HEK293T (cell line): Measurements from ENCODE around the gene PHOSPHO1.

Source experiments
- CTCF ChIA-PET: fragments of 350-600 bp; formaldehyde crosslinking; extraction: SDS; loops from one replicate; lab custom pipeline; 2021; ENCODE audit warnings: antibody characterized with exemption, inconsistent platforms; lab: Yijun Ruan, JAX
- POLR2A ChIA-PET: fragments of 350-600 bp; formaldehyde crosslinking; extraction: SDS; loops from one replicate; lab custom pipeline; 2020; ENCODE audit warnings: antibody characterized with exemption, inconsistent platforms; lab: Yijun Ruan, JAX
- DNase-seq: peaks from one replicate; pipeline ENCODE4 v3.0.0; 2012; ENCODE audit warnings: mixed read lengths; ENCODE audit errors: extremely low spot score
- ARNT ChIP-seq: fragments of 450-650 bp; IDR thresholded peaks from 2 replicates; pipeline ENCODE4 v1.6.1; 2017; ENCODE audit warnings: mild to moderate bottlenecking
- BHLHE40 ChIP-seq: fragments of 450-650 bp; IDR thresholded peaks from 2 replicates; pipeline ENCODE4 v1.6.1; 2016; ENCODE audit warnings: mild to moderate bottlenecking, moderate library complexity, borderline replicate concordance
- CTBP1 ChIP-seq: fragments of 450-650 bp; IDR thresholded peaks from 2 replicates; pipeline ENCODE4 v1.6.1; 2016; ENCODE audit warnings: borderline replicate concordance
- ELF4 ChIP-seq: fragments of 450-650 bp; IDR thresholded peaks from 2 replicates; pipeline ENCODE4 v1.6.1; 2017; ENCODE audit warnings: antibody characterized with exemption
- FOXA1 ChIP-seq: fragments of 450-650 bp; IDR thresholded peaks from 2 replicates; pipeline ENCODE4 v1.6.1; 2016; ENCODE audit warnings: mild to moderate bottlenecking
- FOXK2 ChIP-seq: fragments of 450-650 bp; IDR thresholded peaks from 2 replicates; pipeline ENCODE4 v1.6.1; 2016; ENCODE audit warnings: mild to moderate bottlenecking
- FOXM1 ChIP-seq: fragments of 450-650 bp; IDR thresholded peaks from 2 replicates; pipeline ENCODE4 v1.6.1; 2017; ENCODE audit warnings: mild to moderate bottlenecking, borderline replicate concordance
- HDGF ChIP-seq: fragments of 450-650 bp; IDR thresholded peaks from 2 replicates; pipeline ENCODE4 v1.6.1; 2017; ENCODE audit warnings: antibody characterized with exemption, borderline replicate concordance
- L3MBTL2 ChIP-seq: fragments of 450-650 bp; conservative IDR thresholded peaks from 2 replicates; pipeline ENCODE4 v1.6.1; 2016; ENCODE audit warnings: mild to moderate bottlenecking
- LEF1 ChIP-seq: fragments of 450-650 bp; IDR thresholded peaks from 2 replicates; pipeline ENCODE4 v1.6.1; 2017; ENCODE audit warnings: mild to moderate bottlenecking, borderline replicate concordance
- NFRKB ChIP-seq: fragments of 450-650 bp; IDR thresholded peaks from 2 replicates; pipeline ENCODE4 v1.6.1; 2016; ENCODE audit warnings: mild to moderate bottlenecking, moderate library complexity
- SP1 ChIP-seq: fragments of 450-650 bp; IDR thresholded peaks from 2 replicates; pipeline ENCODE4 v1.6.1; 2017
- SUZ12 ChIP-seq: fragments of 450-650 bp; IDR thresholded peaks from 2 replicates; pipeline ENCODE4 v1.6.1; 2016; ENCODE audit warnings: mild to moderate bottlenecking
- TARDBP ChIP-seq: fragments of 450-650 bp; IDR thresholded peaks from 2 replicates; pipeline ENCODE4 v1.6.1; 2016
- ZNF384 ChIP-seq: fragments of 450-650 bp; IDR thresholded peaks from 2 replicates; pipeline ENCODE4 v1.6.1; 2016
- TF ChIP-seq, protein P1 (sequence below): fragments of 450-650 bp; IDR thresholded peaks from 2 replicates; pipeline ENCODE4 v1.6.1; 2016

Gene PHOSPHO1

DNA sequence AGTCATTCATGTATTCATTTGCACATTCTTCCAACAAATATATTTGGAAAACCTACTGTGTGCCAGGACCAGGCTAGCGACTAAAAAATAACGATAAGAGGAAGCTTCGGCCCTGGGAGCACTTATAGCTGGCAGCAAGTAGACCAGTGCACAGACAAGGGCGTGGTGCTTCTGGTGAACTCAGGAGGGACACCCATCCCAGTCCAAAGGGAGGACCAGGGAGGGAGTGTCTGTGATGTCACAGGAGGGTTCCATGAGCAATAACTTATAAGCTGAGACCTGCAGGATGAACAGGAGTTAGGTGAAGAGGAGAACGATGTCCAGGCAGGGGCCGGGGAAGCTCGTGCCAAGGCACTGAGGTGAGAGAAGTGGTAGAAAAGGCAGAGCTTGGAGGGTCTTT, 17.4 kb upstream of the PHOSPHO1 start:
- no peak for DNase-seq
- ChIA-PET CTCF (interaction anchor here (0.7 kb wide), 1 partner anchor 192 kb away, joined by 5 read pairs; no protein-coding TSS in a partner anchor), POLR2A (interaction anchor here (2.3 kb wide), 1 partner anchor 13 kb away, joined by 6 read pairs; no protein-coding TSS in a partner anchor)
- TF ChIP-seq ARNT (no peak), FOXA1 (no peak), FOXM1 (no peak), LEF1 (no peak), ELF4 (no peak), HDGF (no peak), SP1 (no peak), CTBP1 (no peak), SUZ12 (no peak), TARDBP (no peak), BHLHE40 (no peak), NFRKB (no peak), L3MBTL2 (no peak), FOXK2 (no peak), ZNF384 (no peak)
- TF ChIP-seq, protein P1, sequence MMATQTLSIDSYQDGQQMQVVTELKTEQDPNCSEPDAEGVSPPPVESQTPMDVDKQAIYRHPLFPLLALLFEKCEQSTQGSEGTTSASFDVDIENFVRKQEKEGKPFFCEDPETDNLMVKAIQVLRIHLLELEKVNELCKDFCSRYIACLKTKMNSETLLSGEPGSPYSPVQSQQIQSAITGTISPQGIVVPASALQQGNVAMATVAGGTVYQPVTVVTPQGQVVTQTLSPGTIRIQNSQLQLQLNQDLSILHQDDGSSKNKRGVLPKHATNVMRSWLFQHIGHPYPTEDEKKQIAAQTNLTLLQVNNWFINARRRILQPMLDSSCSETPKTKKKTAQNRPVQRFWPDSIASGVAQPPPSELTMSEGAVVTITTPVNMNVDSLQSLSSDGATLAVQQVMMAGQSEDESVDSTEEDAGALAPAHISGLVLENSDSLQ: no peak

DNA sequence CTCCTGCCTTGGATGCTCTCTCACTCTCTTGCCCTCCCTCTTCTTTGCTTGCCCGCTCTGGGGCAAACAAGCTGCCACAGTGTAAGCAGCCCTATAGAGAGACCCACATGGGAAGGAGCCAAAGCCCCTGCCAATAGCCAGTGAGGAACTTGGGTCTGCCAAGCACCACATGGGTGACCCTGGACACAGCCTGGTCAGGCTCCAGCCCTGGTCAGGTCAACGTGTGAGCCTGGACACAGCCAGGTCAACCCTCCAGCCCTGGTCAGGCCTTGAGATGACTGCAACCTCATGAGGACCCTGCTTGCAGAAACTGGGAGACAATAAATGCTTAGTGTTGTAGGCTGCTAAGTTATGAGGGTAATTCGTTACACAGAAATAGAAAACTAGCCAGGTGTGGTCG, 14.3 kb upstream of the PHOSPHO1 start:
- POLR2A ChIA-PET: no interaction called here
- CTCF ChIA-PET: no interaction called here
- DNase-seq: no peak

DNA sequence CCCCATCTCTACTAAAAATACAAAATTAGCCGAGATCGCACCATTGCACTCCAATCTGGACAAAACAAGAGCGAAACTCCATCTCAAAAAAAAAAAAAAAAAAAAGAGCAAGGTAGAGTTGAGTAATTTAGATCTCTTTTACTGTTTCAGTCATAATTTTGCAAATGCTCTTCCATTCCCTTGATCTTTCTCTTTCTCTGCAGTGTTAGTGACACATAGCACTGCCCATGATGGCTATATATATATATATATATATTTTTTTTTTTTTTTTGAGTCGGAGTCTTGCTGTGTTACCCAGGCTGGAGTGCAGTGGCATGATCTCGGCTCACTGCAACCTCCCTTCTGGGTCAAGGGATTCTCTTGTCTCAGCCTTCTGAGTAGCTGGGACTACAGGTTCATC, 12.2 kb upstream of the PHOSPHO1 start:
- no peak for DNase-seq
- ChIA-PET POLR2A (no interaction called here), CTCF (no interaction called here)
- TF ChIP-seq FOXM1: no peak

More for the DNA sequence above, 14.3 kb upstream of the PHOSPHO1 start:
- no peak for TF ChIP-seq L3MBTL2
- TF ChIP-seq HDGF: no peak
- no peak for TF ChIP-seq BHLHE40
- TF ChIP-seq ZNF384: no peak
- TF ChIP-seq ELF4: no peak
- TF ChIP-seq, protein P1: no peak
- no peak for TF ChIP-seq ARNT

DNA sequence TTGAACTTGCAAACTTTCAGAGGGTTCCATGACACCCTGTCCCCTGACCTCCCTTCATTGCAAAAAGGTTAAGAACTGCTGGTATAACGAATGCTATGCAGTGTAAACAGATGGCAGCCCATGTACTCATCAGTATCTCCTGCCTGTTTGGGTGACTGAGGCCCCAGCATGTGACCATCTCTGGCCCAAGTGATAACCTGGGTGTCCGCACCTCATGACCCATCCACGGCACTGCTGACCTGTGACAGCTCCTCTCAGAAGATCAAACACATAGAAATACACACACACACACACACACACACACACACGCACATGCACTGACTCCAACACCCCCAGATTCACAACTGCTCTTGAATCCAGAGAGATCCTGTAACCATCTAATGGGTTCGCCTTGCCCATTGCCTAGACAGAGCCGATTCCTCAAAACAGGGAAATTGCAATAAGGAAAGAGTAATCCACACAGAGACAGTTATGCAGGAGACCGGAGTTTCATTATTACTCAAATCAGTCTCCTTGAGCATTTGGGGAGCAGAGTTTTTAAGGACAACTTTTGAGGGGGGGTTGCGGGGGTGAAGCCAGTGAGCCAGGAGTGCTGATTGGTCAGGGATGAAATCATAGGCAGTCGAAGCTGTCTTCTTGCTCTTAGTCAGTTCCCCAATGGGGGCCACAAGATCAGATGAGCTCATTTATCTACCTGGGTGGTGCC, 11.3 kb upstream of the PHOSPHO1 start:
- TF ChIP-seq NFRKB: no peak
- POLR2A ChIA-PET: no interaction called here
- no peak for DNase-seq
- CTCF ChIA-PET: no interaction called here

DNA sequence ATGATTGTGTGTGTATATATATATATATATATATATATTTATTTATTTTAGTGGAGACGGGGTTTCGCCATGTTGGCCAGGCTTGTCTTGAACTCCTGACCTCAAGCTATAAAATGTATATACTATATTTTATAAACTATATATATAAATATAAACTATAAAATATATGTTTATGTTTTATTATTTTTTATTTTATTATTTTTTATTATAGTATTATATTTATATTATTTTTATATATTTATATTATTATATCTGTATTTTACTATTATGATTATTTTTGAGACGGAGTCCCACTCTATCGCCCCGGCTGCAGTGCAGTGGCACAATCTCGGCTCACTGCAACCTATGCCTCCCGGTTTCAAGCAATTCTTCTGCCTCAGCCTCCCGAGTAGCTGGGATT, 10.5 kb upstream of the PHOSPHO1 start:
- CTCF ChIA-PET: no interaction called here
- POLR2A ChIA-PET: no interaction called here
- TF ChIP-seq ZNF384 (no peak), SP1 (no peak), TARDBP (no peak), L3MBTL2 (no peak), HDGF (no peak), LEF1 (no peak), FOXA1 (no peak), BHLHE40 (no peak), SUZ12 (no peak), FOXM1 (no peak), CTBP1 (no peak), ARNT (no peak), ELF4 (no peak), NFRKB (no peak)
- TF ChIP-seq, protein P1: no peak
- no peak for DNase-seq

DNA sequence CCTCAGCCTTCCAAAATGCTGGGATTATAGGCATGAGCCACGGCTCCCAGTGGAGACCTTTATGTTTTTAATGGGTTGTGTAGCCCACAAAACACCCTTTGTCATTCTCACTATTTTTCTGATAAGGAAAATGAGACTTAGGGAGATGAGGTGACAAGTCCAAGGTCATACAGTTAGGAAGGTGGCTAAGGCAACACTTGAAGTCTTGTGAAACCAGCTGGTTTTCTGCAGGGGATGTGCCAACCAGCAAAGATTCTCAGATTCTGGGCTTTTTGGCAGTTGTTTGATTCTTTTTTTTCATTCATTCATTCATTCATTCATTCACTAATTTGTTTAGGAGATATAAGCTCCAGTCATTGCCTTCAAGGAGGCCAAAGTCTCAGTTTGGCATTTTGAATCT, 10.0 kb upstream of the PHOSPHO1 start:
- TF ChIP-seq FOXK2 (no peak), ZNF384 (no peak), FOXA1 (no peak), CTBP1 (no peak), ELF4 (no peak), HDGF (no peak)
- CTCF ChIA-PET: no interaction called here

DNA sequence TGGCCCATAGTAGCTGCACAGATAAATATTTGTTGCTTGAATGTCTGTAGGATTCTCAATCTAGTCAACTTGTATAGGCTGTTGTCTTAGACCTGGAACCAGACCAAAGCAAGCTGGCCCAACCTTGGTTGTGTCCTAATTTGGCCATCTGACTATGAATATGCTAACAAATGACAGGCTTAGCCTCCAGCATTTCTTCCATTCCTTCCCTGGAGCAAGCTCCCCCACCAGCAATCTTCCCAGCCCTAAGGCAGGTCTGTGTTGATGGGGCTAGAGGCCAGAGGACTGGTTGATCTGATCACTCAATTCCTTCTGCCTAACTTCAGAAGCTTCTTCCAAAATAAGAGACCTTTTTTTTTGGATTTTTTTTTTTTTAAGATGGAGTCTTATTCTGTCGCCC, 9.4 kb upstream of the PHOSPHO1 start:
- ChIA-PET POLR2A (interaction anchor here (1.0 kb wide), 1 partner anchor 21 kb away, joined by 3 read pairs; no protein-coding TSS in a partner anchor), CTCF (no interaction called here)
- no peak for DNase-seq
- TF ChIP-seq LEF1: no peak
- no peak for TF ChIP-seq SUZ12
- TF ChIP-seq ZNF384: no peak
- TF ChIP-seq, protein P1: no peak
- no peak for TF ChIP-seq SP1
- TF ChIP-seq TARDBP: no peak

More for the DNA sequence above, 10.0 kb upstream of the PHOSPHO1 start:
- DNase-seq: no peak
- POLR2A ChIA-PET: interaction anchor here (1.0 kb wide), 1 partner anchor 20 kb away, joined by 3 read pairs; no protein-coding TSS in a partner anchor
